DLD1 (cell line): ENCODE data around the gene HS6ST3.
"Not testable (repeated sequence)": the region's sequence is repeated elsewhere in the genome, so short reads cannot be mapped to it uniquely, and the experiment has no call there.

Experiments
- in situ Hi-C: cut with HindIII; loops from 2 replicates; pipeline ENCODE4 v1.10.0; 2017; ENCODE audit warnings: low sequenced_read_pairs

Gene HS6ST3

DNA sequence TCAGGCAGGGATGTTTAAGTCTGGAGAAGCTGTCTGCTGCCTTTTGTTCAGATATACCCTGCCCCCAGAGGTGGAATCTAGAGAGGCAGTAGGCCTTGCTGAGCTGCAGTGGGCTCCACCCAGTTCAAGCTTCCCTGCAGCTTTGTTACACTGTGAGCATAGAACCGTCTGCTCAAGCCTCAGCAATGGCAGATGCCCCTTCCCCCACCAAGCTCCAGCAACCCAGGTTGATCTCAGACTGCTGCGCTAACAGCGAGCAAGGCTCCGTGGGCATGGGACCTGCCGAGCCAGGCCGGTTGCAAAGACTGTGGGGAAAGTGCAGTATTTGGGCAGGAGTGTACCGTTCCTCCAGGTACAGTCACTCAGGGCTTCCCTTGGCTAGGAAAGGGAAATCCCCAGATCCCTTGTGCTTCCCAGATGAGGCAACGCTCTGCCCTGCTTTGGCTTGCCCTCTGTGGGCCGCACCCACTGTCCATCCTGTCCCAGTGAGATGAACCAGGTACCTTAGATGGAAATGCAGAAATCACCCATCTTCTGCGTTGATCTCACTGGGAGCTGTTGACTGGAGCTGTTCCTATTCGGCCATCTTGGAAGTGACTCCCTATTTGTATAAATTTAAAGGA is 434.6 kb downstream of the HS6ST3 start:
- in situ Hi-C loops, result not testable (repeated sequence)

DNA sequence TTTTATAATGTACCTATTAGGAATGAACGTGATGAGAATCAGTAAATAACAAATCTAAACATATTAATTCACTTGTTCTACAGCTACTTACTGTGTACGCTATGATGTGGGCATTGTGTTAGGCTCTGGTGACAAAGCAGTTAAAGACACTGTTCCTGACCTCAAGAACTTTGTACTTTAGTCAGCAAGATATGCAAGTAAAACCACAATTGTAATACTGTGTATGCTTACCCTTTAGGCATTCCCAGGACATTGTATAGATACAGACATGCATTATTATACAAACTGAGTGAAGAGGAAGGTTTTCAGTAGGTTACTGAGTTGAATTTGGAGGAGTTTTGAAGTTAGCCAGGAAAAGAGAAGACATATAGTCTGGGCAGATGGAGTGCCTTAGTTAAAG is 435.8 kb downstream of the HS6ST3 start:
- in situ Hi-C loops, result no loop called here

DNA sequence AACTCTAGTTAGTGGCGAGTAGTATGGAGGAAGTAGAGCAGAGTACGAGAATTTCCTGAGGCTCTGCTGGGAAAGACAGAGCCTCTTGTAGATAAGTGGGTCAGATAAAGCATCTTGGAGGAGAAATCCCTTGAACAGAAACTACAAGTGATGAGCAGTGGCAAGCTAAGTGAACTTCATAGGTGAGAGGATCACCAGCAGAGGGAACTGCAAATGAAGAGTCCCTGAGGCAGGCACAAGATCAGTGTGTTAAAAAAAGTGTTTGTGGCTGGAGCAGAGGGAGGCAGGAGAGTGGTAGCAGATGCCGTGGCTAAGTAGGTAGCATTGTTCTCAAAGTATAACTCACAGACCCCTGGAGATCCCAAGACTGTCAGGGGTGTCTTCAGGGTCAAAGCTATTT is 437.6 kb downstream of the HS6ST3 start:
- in situ Hi-C loops, result no loop called here

DNA sequence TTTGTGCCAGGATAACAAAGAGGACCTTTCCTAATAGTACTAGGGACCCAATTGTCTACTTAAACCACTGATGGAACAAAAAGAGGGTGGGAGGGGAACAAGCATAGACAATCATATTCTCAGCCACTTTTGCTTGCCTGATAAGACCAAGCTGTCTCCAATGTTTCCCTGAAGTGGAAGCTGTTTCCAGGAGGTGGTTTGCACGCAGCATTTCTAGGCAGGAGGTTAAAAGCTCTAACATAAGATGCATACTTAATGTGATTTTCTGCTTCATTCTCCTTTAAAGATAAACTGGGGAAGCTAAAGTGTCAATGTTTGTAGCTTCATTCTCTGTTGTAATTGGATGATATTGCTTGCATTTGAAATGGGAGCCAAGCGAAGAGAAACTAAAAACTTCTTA is 442.9 kb downstream of the HS6ST3 start:
- in situ Hi-C loops, result no loop called here

DNA sequence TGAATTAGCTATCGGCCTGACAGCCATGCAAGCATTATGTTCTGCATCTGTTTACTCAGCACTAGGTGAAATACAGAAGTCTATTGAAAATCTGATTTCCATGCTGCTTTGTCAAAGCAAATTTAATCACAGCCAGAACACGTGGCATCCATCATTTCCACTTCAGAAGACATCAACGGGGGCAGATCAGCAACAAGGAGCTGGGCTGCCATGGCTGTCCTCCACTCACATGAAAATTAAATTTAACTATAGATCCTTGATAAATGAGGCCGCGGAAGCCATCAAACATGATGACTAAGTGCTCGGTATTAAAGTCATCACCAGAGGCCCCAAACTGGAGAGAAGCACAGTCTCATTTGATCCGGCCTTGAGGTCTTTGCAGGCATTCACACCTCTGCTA is 443.5 kb downstream of the HS6ST3 start:
- in situ Hi-C loops, result no loop called here

DNA sequence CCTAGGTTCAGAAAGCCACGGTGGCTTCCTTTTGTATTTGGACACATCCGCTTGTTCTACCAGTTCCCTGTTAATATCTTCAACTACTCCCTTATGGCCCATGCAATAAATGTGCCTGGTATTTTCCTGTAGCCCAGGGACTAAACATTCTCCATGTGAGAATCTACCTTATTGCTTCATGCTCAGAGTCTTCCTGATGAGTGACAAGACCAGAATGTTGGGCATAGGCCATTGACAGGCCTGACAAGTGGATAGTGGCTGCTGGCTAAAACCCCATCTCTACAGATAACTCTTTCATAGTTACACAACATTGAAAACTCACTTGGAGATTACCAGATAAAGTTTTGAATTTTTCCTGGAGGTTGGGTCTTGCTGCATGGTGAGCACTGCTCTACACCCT is 449.9 kb downstream of the HS6ST3 start:
- in situ Hi-C loops, result no loop called here

DNA sequence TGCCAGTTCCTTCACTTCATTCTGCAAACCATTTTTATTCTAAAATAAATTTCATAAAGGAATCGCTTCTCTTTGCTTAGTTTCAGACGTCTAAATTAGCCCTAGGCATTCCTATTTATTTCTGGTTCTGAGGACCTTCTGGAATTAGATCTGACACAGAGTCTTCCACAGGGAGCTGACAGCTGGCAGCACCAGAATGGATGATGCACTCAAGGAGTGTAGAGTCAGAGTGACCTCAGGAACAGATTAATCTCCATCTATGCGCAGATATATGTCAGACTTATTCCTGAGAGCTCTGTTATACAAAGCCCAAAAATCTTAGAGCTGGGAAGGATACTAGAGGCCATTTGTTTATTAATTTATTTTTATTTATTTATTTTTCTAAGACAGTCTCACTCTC is 450.8 kb downstream of the HS6ST3 start:
- in situ Hi-C loops, result no loop called here

DNA sequence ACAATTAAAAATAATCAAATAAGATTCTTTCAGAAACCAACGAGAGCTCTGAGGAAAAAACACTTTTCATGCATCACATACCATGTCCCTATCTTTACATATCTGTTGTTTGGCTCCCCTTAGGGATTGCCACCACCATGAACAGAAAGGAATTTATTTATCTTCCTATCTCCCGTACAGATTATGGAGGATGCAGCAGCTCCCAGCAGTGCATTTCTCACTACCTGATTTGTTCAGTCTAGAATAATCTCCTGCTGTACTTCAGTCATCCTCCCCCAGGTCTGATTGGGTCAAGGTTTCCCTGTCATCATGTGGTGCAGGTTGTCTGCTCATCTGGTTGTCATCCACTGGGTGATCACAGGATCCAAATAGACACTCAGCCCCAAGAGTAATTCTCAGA is 453.1 kb downstream of the HS6ST3 start:
- in situ Hi-C loops, result no loop called here

DNA sequence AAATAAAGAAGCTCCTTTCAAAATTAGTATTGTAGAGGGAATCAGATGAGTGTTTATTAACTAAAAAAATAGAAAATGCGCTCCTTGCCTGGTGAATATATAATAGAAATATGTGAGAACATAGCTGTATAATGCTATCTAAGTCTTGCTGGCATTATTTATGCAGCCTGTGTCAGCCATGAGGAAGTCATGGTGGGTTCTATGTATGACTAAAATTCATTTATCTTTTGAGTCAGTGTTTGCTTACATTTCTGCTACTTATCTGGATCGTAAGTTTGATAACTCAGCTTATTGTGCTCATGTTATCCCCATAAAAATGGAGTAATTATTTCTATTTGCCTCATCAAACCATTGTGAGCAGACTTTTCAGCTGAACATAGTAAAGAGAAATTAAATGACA is 455.1 kb downstream of the HS6ST3 start:
- in situ Hi-C loops, result no loop called here

DNA sequence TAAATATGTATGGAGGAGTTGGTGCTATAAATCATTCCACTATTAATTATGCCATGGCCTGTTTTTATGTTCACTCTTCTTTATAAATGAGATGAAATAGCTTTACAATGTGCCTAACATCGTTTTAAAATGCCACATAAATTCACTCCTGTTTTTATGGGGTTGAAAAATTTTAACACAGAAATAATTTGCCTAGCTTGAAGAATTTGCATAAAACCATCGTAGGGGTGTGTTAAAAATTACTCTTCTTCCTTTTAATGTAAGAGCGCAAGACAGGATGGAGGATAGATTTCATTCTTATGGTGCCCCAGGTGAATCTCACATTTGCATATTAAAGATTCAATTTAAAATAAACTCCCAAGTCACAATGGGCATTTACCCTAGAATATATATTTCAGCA is 456.6 kb downstream of the HS6ST3 start:
- in situ Hi-C loops, result no loop called here

DNA sequence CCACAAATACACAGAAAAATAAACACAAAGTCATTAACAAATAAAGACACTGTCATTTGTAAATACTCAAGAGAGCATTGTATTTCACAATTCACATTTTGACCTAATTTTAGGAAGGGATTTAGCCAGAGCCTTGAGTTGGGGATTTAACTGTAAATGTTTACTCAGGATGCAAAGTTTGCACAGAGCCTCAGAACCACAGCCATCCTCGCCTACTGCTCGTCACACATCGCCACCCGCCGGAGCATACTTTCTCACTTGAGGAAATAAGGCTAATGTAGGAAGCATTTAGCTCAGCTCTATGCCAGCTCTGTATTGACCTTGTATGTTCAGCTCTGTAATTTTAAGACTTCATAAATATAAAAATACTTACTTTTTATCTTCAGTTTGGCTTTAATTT is 461.6 kb downstream of the HS6ST3 start:
- in situ Hi-C loops, result no loop called here

DNA sequence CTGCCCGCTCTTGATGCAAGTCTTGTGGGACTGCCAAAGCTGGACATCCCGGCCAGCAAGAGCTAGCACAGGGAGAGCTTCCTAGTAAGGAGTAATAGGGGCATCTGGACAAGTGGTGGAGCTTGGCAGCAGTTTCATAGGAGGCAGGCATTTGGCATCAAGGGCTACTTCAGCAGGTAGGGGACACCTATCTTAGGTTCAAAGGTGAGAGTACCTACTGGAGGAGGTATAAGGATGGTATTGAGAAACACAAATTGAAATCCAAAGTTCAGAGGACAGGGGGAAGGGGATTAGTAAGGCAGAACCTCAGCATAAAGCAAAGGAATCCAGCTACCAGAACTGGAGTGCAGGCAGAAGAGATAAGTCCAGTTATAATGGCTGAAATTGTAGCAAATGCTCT is 462.7 kb downstream of the HS6ST3 start:
- in situ Hi-C loops, result no loop called here

DNA sequence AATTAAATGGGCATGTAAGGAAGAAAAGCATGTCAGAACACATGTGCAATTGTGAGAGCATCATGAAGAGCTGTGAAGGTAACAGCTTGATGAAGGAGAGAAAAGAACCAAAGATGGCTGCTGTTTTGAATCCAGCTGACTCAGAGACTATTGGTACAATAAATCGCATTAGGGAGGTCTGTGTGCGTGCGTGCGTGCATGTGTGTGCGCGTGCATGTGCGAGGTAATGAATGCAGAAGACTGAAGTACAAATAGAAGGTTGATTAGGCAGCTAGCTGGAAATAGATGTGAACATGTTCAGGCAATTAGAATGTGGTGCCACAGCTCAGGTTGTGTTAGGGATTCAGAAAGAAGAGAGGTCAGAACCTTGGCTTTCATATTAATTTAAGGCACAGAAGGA is 463.9 kb downstream of the HS6ST3 start:
- in situ Hi-C loops, result no loop called here

DNA sequence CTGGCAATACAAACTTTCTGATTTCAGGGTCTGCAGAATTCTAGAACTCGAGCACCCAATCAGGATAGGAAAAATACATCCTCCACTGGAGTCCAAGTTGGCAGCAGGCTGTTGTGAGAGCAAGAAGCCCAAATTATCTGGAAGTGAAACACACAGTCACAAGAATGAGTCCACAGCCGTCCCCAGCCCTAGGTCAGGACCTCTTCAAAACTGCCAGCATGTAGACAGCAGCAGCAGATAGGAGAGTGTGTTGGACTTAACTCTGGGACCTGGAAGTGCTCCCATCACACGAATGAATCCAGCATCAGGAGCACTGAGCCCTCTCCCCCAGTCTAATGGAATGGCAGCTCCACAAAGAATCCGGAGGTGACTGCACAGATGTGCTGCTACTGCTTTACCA is 483.7 kb downstream of the HS6ST3 start:
- in situ Hi-C loops, result no loop called here

DNA sequence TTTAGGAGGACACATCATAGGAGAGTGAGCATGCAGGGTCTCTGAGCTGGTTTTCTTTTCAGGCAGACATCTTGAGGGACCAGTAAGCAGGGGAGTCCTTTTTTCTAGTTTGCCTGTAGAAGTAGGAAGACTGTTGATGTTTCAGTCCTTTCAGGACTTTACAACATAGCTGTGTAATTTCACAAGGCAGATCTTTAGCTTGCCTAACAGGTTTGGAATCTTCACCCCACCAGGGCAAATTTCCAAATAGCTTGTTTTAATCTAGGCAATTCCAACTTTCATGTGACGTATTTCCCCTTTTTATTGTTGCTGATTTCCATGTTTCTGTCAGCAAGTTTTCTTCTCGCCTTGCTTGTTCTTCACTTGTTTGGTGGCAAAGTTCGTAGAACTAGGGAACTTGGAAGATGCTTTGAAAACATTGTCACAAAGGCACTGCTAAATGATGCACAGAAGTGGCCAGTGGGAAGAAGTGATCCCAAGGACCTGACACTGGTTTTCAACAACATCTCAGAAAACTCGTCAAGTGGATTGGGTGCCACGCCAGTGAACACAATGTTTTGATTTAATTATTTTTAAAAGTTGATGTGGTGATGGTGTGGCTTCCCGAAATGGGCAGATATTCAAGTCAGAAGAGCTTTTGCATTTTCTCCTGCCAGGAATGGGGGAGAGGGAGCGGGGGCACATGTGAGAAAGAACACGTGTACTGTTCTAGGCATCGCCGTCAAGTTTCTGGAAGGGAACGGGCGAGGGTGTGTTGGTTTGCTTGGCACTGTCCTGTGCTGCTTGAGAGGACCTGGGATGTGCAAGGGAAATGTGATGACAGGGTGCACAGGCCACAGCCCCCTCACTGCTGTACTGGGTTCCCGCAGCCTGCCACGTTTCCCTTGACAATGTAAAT is 485.8 kb downstream of the HS6ST3 start:
- in situ Hi-C loops, result no loop called here

DNA sequence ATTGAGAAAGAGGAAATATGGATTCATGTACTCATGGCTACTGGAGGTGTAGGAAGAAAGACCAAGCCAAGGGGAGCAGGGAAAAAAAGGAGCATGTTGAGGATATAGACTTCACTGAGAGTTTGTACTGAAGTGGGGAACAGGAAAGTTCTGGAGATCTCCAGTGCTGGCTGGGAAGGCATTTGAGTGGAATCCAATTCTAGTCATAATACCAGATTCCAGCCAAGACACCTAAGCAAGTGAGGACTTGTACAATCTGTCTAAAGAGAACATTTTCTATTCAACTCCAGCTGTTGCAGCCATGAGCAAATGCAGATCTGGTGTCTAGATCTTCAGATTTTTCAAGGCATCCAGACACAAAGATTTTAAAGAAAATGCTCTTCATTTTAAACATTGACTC is 491.8 kb downstream of the HS6ST3 start:
- in situ Hi-C loops, result no loop called here

DNA sequence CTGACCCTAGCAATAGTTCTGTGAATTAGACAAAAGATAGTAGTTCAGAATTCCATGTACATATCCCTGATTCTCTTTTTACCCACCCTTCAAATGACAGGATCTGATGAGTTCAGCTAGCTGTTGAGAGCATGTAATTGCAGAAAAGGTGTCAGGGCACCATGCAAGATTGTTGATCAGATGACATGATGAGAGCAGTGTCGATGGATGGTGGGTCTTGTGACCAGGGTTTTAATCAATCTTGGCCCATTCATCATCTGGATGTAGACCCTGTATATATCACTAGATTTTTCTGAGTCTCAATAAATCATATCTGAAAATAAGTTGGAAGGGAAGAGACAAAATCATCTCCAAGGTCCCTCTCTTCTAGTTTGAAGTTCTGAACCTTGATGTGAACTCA is 525.3 kb downstream of the HS6ST3 start:
- in situ Hi-C loops, result no loop called here

DNA sequence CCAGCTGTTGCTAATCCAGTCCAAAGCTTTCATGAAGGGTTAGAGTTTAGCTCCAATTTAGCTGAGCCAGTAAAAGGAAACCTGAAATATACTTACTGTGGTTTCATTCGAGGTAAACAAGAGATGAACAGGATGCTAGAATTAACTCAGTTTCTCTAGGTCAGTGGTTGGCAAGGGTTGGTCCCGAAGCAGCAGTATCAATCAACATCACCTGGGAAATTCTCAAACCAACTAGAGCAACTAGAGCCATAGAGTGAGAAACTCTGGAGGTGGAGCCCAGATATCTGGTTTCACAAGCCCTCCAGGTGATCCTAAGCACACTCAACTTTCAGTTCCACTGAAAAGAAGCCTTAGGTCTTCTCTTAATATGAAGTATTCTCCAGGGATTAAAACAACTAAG is 527.6 kb downstream of the HS6ST3 start:
- in situ Hi-C loops, result no loop called here

DNA sequence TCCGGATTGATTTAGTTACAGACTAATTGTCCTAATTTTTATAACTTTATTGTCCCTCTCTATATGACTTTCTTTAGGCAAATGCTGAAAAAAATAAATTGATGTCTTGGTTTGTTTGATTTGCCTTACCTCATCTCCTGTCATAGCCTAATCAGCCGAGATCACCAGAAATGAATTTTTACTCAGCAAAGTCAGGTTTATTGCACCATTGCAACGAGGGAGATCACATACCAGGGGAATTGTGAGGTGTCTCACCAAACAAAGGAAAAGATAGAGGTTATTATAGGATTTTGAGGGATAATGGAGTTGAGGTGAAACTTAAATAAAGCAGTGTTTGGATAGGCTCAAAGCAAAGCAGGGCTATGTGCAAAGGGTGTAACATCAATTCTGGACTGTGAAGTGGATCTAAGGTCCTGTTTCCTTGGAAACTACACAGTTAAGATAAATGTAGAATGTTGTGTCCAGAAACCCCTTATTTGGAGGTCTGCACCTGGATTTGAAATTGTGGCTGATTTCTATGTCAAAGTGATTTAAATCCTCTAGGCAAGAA is 531.8 kb downstream of the HS6ST3 start:
- in situ Hi-C loops, result no loop called here

DNA sequence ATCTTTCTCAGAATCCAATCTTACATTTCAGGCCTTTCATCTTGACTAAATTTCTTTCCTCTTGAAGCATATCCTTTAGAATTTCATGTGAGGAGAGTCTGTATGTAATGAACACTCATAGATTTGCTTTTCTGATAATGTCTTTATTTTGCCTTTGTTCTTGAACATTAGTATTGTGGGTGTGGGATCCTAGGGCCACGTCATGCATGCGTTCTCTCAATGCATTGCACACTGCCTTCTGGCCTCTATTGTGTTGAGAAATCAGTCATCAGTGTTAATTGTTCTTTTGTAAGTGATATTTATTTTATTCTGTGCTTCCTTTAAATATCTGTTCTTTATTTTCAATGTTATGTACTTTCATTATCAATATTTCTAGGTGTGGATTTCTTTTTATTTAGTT is 539.4 kb downstream of the HS6ST3 start:
- in situ Hi-C loops, result no loop called here

DNA sequence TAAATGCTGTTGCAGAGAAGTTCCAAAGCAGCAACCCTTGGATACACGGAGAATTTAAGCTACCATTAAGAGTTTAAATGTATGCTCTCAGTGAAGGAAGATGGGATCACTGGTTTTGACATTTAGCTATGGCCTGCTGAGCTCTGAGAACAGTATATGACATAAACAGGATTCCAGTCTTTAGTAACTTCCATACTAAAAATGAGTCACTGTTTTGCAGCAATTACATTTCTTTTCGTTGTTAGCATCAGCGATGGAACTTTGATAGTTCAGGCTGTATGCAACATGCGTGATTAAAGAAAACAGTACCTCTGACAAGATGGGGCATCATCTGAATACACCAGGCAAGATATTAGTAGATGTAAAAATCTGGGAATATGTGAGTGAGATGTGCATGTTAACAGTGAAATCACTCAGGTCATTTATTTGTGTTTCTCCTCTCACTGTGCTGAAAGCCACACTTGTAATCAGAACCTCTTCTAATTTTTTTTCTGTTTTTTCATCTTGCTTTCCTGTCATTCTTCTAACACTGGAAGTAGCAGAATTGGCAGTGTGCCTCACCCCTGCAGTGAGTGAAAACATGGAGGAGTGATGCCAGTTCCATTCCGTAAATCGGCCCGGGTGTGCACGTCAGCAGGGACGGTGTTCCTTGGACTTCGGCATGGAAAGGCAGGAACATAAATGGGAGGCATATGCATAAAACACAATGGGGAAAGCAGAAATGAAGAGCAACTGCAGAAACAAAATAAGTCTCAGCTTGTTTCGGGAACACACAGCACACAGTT is 542.8 kb downstream of the HS6ST3 start:
- in situ Hi-C loops, result no loop called here
